ENCODE results near the gene RRBP1. TPM values are rescaled to one million over a fixed set of nuclear protein-coding genes. Genes with fewer than 3 reads are reported as not detected.

RRBP1 gene
- total RNA-seq, 1 donor from 2014 or later, result 79.8 TPM

- intact Hi-C loops (cut with DNase I), result loop anchor here (2.0 kb wide), 2 partner anchors 41 to 77 kb away; no protein-coding TSS in a partner anchor
- H3K4me1 ChIP-seq, result peaks cover 65% of the 10 kb centered on the region
- H3K27ac ChIP-seq, result peak overlapping the region; percentile 66
- H3K9me3 ChIP-seq, result no peaks in the 10 kb centered on the region
- H3K36me3 ChIP-seq, result peaks cover 0 to 17% of the 10 kb centered on the region in 2 donors
- H3K4me3 ChIP-seq, result no peak overlapping the region
- DNase-seq (ENCODE audit: extremely low spot score in 2 of 2), result peak; percentile 86 to 93
- H3K27me3 ChIP-seq, result no peaks in the 10 kb centered on the region
- TF ChIP-seq, protein P1, sequence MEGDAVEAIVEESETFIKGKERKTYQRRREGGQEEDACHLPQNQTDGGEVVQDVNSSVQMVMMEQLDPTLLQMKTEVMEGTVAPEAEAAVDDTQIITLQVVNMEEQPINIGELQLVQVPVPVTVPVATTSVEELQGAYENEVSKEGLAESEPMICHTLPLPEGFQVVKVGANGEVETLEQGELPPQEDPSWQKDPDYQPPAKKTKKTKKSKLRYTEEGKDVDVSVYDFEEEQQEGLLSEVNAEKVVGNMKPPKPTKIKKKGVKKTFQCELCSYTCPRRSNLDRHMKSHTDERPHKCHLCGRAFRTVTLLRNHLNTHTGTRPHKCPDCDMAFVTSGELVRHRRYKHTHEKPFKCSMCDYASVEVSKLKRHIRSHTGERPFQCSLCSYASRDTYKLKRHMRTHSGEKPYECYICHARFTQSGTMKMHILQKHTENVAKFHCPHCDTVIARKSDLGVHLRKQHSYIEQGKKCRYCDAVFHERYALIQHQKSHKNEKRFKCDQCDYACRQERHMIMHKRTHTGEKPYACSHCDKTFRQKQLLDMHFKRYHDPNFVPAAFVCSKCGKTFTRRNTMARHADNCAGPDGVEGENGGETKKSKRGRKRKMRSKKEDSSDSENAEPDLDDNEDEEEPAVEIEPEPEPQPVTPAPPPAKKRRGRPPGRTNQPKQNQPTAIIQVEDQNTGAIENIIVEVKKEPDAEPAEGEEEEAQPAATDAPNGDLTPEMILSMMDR (IDR thresholded peaks at IDR 0.05), result no peak
- no peak for TF ChIP-seq POLR2AphosphoS5 (IDR thresholded peaks at IDR 0.05; ENCODE audit: insufficient read depth in 1 of 2, low read depth in 1 of 2)
These were observed 68.5 kb downstream of the RRBP1 start for GRCh38 chr20:17613328-17614175.

GRCh38 chr20:17612992-17613327, 69.1 kb downstream of the RRBP1 start:
- Histone ChIP-seq H3K36me3 (peaks cover 0 to 11% of the 10 kb centered on the region in 2 donors), H3K4me1 (peaks cover 65% of the 10 kb centered on the region), H3K9me3 (no peaks in the 10 kb centered on the region), H3K4me3 (no peak overlapping the region), H3K27me3 (no peaks in the 10 kb centered on the region), H3K27ac (peak overlapping the region; percentile 66)
- no peak for DNase-seq (ENCODE audit: extremely low spot score in 2 of 2)
- intact Hi-C loops (cut with DNase I), result loop anchor here (2.0 kb wide), 1 partner anchor 76 kb away; no protein-coding TSS in a partner anchor
- TF ChIP-seq, protein P1 (IDR thresholded peaks at IDR 0.05), result no peak
- TF ChIP-seq POLR2A (IDR thresholded peaks at IDR 0.05), result no peak
- no peak for TF ChIP-seq POLR2AphosphoS5 (IDR thresholded peaks at IDR 0.05; ENCODE audit: insufficient read depth in 1 of 2, low read depth in 1 of 2)

- Histone ChIP-seq H3K36me3 (peaks cover 0 to 6% of the 10 kb centered on the region in 2 donors), H3K4me1 (peaks cover 65% of the 10 kb centered on the region), H3K27ac (peak overlapping the region; percentile 66), H3K4me3 (no peak overlapping the region), H3K9me3 (no peaks in the 10 kb centered on the region), H3K27me3 (no peaks in the 10 kb centered on the region)
- intact Hi-C loops (cut with DNase I), result loop anchor here (2.0 kb wide), 1 partner anchor 76 kb away; no protein-coding TSS in a partner anchor
- DNase-seq (ENCODE audit: extremely low spot score in 2 of 2), result peak in 1 of 2 donors; percentile 86
- peak in 1 of 2 donors; percentile 21 for TF ChIP-seq POLR2AphosphoS5 (IDR thresholded peaks at IDR 0.05; ENCODE audit: insufficient read depth in 1 of 2, low read depth in 1 of 2)
- TF ChIP-seq, protein P1 (IDR thresholded peaks at IDR 0.05), result no peak
These were observed 69.6 kb downstream of the RRBP1 start for GRCh38 chr20:17612287-17612991.

DNA sequence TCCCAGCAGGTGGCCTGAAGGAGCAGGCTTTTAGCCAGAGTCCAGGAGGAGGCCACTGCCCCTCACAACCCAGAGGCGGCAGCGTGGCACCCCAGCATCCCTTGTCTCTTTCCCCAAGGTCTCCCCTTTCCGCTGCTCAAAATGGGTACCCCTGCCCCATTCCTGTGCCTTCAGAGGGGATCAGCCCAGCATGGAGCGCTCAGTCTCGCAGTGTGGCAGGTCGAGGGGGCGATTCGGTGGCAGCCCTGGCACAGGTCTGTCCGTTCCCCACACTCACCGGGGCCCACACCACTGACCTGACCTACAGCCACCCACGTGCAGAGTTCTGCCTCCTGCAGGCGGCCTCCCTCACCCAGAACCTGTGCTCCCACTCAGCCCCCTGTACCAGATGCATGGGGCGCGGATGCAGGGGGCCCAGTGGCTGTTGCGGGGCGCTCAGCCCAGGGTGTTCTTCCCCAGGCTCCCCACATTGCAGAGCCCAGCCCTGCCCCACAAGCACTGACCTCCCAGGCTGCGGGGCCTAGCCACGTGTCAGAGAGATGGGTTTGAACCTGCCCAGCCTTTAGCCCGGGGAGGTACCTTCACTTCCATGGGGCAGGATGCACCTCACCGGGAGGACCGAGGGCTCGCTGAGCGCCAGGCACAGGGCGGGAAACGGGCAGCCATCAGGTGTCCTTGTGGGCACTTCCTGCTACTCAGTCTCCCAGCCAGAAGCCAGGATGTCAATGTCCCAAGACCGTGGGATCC, 70.3 kb downstream of the RRBP1 start:
- Histone ChIP-seq H3K9me3 (no peaks in the 10 kb centered on the region), H3K36me3 (peaks cover 0 to 6% of the 10 kb centered on the region in 2 donors), H3K27ac (peak overlapping the region; percentile 66), H3K4me1 (peaks cover 65% of the 10 kb centered on the region), H3K27me3 (no peaks in the 10 kb centered on the region), H3K4me3 (no peak overlapping the region)
- intact Hi-C loops (cut with DNase I), result loop anchor here (2.0 kb wide), 1 partner anchor 75 kb away; no protein-coding TSS in a partner anchor
- DNase-seq (ENCODE audit: extremely low spot score in 2 of 2), result peak in 1 of 2 donors; percentile 87
- TF ChIP-seq POLR2A (IDR thresholded peaks at IDR 0.05) (no peak), POLR2AphosphoS5 (IDR thresholded peaks at IDR 0.05; ENCODE audit: insufficient read depth in 1 of 2, low read depth in 1 of 2) (no peak)
- TF ChIP-seq, protein P1 (IDR thresholded peaks at IDR 0.05), result no peak

Measured in vagina (tissue), 2 donors.